ENCODE results near the gene OAF. TPM values are rescaled to one million over a fixed set of nuclear protein-coding genes. Genes with fewer than 3 reads are reported as not detected.

The OAF gene
- polyA plus RNA-seq, 1 experiment = 47.5 TPM

DNA sequence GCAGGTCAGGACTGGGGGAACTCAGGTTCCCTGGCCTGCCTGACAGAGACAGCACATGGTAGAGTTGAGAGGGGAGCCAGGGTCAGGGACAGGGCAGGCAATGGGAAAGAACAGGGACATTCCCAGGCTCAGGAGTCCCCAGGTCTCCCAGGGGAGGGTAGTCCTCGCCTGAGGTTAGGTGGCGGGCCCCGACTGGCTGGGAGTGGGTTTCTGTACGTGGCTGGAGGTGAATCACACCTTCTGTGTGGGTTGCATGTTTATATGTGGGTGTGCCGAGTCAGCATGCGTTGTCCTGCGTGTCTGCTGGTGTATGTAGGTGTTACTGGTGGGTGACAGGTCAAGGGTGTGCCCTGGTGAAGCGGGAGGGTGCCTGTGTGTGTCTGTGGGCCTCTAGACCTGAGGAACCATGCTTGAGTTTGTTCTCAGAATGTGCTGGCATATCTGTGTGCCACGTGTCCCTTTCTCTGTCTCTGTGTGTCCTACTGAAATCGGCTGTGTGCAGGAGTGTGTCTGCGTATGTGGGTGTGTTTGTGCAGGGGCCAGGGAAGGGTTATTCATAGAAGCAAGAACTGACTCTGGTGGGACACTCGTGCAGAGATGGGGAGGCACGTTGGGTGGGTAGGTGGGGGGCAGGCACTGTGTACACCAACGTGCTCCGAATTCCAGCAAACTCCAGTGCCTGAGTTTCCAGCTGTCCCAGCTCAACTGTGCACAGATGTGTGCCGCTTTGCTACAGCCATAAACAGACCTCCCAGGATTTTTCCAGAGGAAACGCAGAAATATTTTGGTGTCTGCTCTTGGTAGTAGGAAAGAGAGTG lies 23.8 kb upstream of the OAF start:
- CTCF ChIA-PET = interaction anchor here (0.7 to 1.6 kb wide), 6 partner anchors 10 to 79 kb away, joined by 3 read pairs; no protein-coding TSS in a partner anchor
- Histone ChIP-seq H3K36me3 (ENCODE audit: control insufficient read depth, insufficient read depth, low read length) (no peaks in the 10 kb centered on the region), H3K4me3 (ENCODE audit: low read depth, low read length) (no peak overlapping the region), H3K27me3 (ENCODE audit: control insufficient read depth, insufficient read depth, low read length) (peaks cover 7% of the 10 kb centered on the region)
- DNase-seq (ENCODE audit: low read depth) = no peak
- POLR2A ChIA-PET = no interaction called here
- no peak for TF ChIP-seq CTCF (IDR thresholded peaks at IDR 0.05; ENCODE audit: insufficient read depth, low read depth, low read length)

GRCh38 chr11:120188371-120188770 lies 22.5 kb upstream of the OAF start:
- no peak for TF ChIP-seq CTCF (IDR thresholded peaks at IDR 0.05; ENCODE audit: insufficient read depth, low read depth, low read length)
- POLR2A ChIA-PET = no interaction called here
- Histone ChIP-seq H3K27me3 (ENCODE audit: control insufficient read depth, insufficient read depth, low read length) (peaks cover 5% of the 10 kb centered on the region), H3K4me3 (ENCODE audit: low read depth, low read length) (no peak overlapping the region), H3K36me3 (ENCODE audit: control insufficient read depth, insufficient read depth, low read length) (no peaks in the 10 kb centered on the region)
- DNase-seq (ENCODE audit: low read depth) = no peak
- CTCF ChIA-PET = interaction anchor here (0.8 kb wide), 1 partner anchor 10 kb away, joined by 3 read pairs; no protein-coding TSS in a partner anchor

DNA sequence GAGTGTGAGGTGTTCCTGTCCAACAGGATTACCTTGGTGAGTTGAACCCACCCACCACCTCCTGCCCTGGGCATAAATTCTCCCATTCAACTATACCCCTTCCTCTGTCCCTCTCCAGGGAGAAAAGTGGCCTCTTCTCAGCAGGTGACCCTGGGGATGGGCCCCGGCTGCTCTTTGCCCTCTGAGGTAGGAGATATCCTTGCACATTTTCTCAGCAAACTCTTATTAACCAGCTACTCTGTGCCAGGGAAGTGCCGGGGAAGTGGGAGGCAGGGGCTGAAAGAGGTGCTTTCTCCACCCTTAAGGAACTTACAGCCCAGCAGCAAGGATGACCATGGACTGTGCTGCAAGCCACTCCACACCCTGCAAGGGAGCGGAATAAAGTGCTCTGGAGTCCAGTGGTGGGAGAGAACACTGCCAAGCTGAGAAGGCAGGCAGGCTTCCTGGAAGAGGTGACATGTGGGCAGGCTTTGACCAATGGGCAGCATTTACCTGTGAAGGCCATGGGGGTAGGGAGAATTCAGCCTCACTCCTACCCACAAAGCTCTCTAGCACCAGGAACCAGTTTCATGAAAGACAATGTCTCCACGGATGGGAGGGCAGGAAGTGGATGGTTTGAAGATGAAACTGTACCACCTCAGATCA lies 21.9 kb upstream of the OAF start:
- Histone ChIP-seq H3K27me3 (ENCODE audit: control insufficient read depth, insufficient read depth, low read length) (peaks cover 5% of the 10 kb centered on the region), H3K4me3 (ENCODE audit: low read depth, low read length) (no peak overlapping the region), H3K36me3 (ENCODE audit: control insufficient read depth, insufficient read depth, low read length) (no peaks in the 10 kb centered on the region)
- no peak for DNase-seq (ENCODE audit: low read depth)
- CTCF ChIA-PET = interaction anchor here (1.5 to 2.0 kb wide), 2 partner anchors 10 to 18 kb away, joined by 4 to 7 read pairs; no protein-coding TSS in a partner anchor
- TF ChIP-seq CTCF (IDR thresholded peaks at IDR 0.05; ENCODE audit: insufficient read depth, low read depth, low read length) = no peak
- POLR2A ChIA-PET = no interaction called here

DNA sequence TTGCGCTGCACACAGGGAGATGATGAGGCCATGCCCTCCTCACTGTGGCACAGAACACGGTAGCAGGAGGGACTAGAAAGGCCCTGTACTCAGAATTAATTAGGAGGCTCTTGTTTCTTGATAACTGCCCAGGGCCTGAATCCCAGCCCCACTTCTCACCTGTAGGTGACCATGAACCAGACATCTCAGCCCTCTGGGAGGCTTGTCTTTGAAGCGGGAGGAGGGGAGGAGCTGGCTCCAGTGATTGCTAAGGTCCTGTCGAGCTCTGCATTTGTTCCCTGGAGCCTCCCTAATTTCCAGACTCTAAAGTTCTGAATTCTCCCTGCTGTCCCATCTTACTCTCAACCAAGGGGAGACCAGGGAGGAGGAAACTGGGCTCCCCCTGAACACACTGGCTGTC lies 19.8 kb upstream of the OAF start:
- POLR2A ChIA-PET = no interaction called here
- no peaks in the 10 kb centered on the region for H3K36me3 ChIP-seq (ENCODE audit: control insufficient read depth, insufficient read depth, low read length)
- CTCF ChIA-PET = interaction anchor here (0.9 to 2.0 kb wide), 5 partner anchors 9 to 112 kb away, joined by 3 to 7 read pairs (median 3); no protein-coding TSS in a partner anchor
- H3K4me3 ChIP-seq (ENCODE audit: low read depth, low read length) = no peak overlapping the region
- no peak for DNase-seq (ENCODE audit: low read depth)
- no peak for TF ChIP-seq CTCF (IDR thresholded peaks at IDR 0.05; ENCODE audit: insufficient read depth, low read depth, low read length)
- peaks cover 5% of the 10 kb centered on the region for H3K27me3 ChIP-seq (ENCODE audit: control insufficient read depth, insufficient read depth, low read length)

Measured in BJ (cell line).